Kidney epithelial cell (primary cell): ENCODE measurements around the gene UBE2B. TPM values are rescaled to one million over a fixed set of nuclear protein-coding genes. Genes with fewer than 3 reads are reported as not detected.
"Not testable (repeated sequence)": the region's sequence is repeated elsewhere in the genome, so short reads cannot be mapped to it uniquely, and the experiment has no call there.

Source experiments
- DNase-seq: peaks from one replicate; pipeline ENCODE4 v3.0.0-alpha.2; 2010; ENCODE audit warnings: low read depth
- H3K27me3 ChIP-seq: 2 replicates; pipeline ENCODE4 v1.6.0; 2011; ENCODE audit warnings: low read length; ENCODE audit not compliant: control insufficient read depth, insufficient read depth
- H3K36me3 ChIP-seq: 2 replicates; pipeline ENCODE4 v1.5.1; 2011; ENCODE audit warnings: low read length; ENCODE audit not compliant: control insufficient read depth, insufficient read depth
- H3K4me3 ChIP-seq: 2 replicates; pipeline ENCODE4 v1.5.1; 2011; ENCODE audit warnings: low read depth, mild to moderate bottlenecking, control low read depth, low read length
- CTCF ChIP-seq: IDR thresholded peaks from 2 replicates; pipeline ENCODE4 v1.5.1; 2011; ENCODE audit warnings: mild to moderate bottlenecking, moderate library complexity, low read length, control low read depth, inconsistent platforms; ENCODE audit not compliant: insufficient read depth, poor library complexity, severe bottlenecking
- total RNA-seq: library from RNA; depleted of rRNA; stranded (reverse); fragments of >200 nt; gene quantifications from 2 replicates; pipeline ENCODE4 v1.2.3, GENCODE V29; 2015

UBE2B gene
- total RNA-seq, result 31.2 and 38.1 TPM in 2 replicates

- no peak for TF ChIP-seq CTCF
- Histone ChIP-seq H3K27me3 (no peaks in the 10 kb centered on the region), H3K4me3 (peak within 1 kb of the TSS; percentile 66), H3K36me3 (no peaks in the 10 kb centered on the region)
- DNase-seq, result peak; percentile 97
These were observed at the start of gene UBE2B for GRCh38 chr5:134370871-134371833. Gene UBE2B (plus strand): TSS chr5:134371569. CDS start chr5:134371596, 27 bp downstream.

- H3K36me3 ChIP-seq, result no peaks in the 10 kb centered on the region
- DNase-seq, result no peak
- TF ChIP-seq CTCF, result no peak
- H3K27me3 ChIP-seq, result no peaks in the 10 kb centered on the region
- H3K4me3 ChIP-seq, result no peak overlapping the region
These were observed 44.0 kb upstream of the UBE2B start for GRCh38 chr5:134327327-134327726.

GRCh38 chr5:134328619-134329018, 42.8 kb upstream of the UBE2B start:
- DNase-seq, result no peak
- no peaks in the 10 kb centered on the region for H3K36me3 ChIP-seq
- no peaks in the 10 kb centered on the region for H3K27me3 ChIP-seq
- H3K4me3 ChIP-seq, result no peak overlapping the region
- no peak for TF ChIP-seq CTCF

GRCh38 chr5:134336833-134337232, 34.5 kb upstream of the UBE2B start:
- H3K4me3 ChIP-seq, H3K27me3 ChIP-seq, H3K36me3 ChIP-seq, DNase-seq: not testable (repeated sequence)

- not testable (repeated sequence) for H3K27me3 ChIP-seq, H3K4me3 ChIP-seq, H3K36me3 ChIP-seq, DNase-seq
These were observed 27.9 kb upstream of the UBE2B start for GRCh38 chr5:134343500-134343899.

GRCh38 chr5:134345476-134345875, 25.9 kb upstream of the UBE2B start:
- not testable (repeated sequence) for H3K36me3 ChIP-seq, H3K27me3 ChIP-seq, DNase-seq, H3K4me3 ChIP-seq

GRCh38 chr5:134345996-134346395, 25.4 kb upstream of the UBE2B start:
- TF ChIP-seq CTCF, result no peak
- peak; percentile 14 for DNase-seq

More at GRCh38 chr5:134345996-134346395, 25.4 kb upstream of the UBE2B start:
- Histone ChIP-seq H3K36me3 (no peaks in the 10 kb centered on the region), H3K27me3 (no peaks in the 10 kb centered on the region), H3K4me3 (no peak overlapping the region)
